ENCODE results near the gene TMEM123. TPM values are rescaled to one million over a fixed set of nuclear protein-coding genes. Genes with fewer than 3 reads are reported as not detected.

Gene TMEM123
- total and polyA plus RNA-seq, 2 of the 13 experiments (the other 11 are each of a cell fraction or from before 2014, with no cell fraction given), result 365 to 2,761 TPM

GRCh38 chr11:102464859-102465500, 12.4 kb upstream of the TMEM123 start:
- POLR2A ChIA-PET, result no interaction called here
- Histone ChIP-seq H3K27ac (ENCODE audit: extremely low read length, insufficient read depth, low read length) (no peak overlapping the region), H3K79me2 (ENCODE audit: insufficient read depth, low read length) (peaks cover 7% of the 10 kb centered on the region), H3K9ac (ENCODE audit: insufficient read depth, low read depth, low read length) (no peak overlapping the region), H3K9me3 (ENCODE audit: low read length) (no peaks in the 10 kb centered on the region), H4K20me1 (ENCODE audit: insufficient read depth, low read length) (no peaks in the 10 kb centered on the region), H3K27me3 (ENCODE audit: control insufficient read depth in 1 of 2, insufficient read depth in 2 of 2, low read length in 2 of 2) (no peaks in the 10 kb centered on the region), H3K36me3 (replicated peaks in 1 of 2; ENCODE audit: control insufficient read depth in 1 of 2, insufficient read depth in 2 of 2, low read length in 2 of 2) (no peaks in the 10 kb centered on the region), H2AFZ (ENCODE audit: low read length) (no peak overlapping the region), H3K4me3 (replicated peaks in 1 of 3; ENCODE audit: insufficient read depth in 1 of 3, low read depth in 2 of 3, low read length in 3 of 3) (no peak overlapping the region), H3K4me1 (ENCODE audit: insufficient read depth, low read length) (peaks cover 95% of the 10 kb centered on the region), H3K4me2 (ENCODE audit: low read depth, low read length) (no peak overlapping the region)
- FAIRE-seq (no peak), DNase-seq (ENCODE audit: low spot score) (no peak), ATAC-seq (no peak)
- CTCF ChIA-PET (ENCODE audit: low intra/inter-chr PET ratio, low total read pairs), result no interaction called here
- intact Hi-C loops (cut with micrococcal nuclease; ENCODE audit: unreplicated experiment) (no loop called here), in situ Hi-C loops (cut with HindIII; ENCODE audit: extremely low pct_ligation_motif_present, low pct_unique_long_range_greater_than_20kb) (no loop called here)
- no TSS peak for BruUV-seq (replicated peaks)
- 87% methylated on average over 3 of the region's 3 CpGs for WGBS (ENCODE audit: low lambda C conversion rate)
- TF ChIP-seq ZNF674 (CRISPR knock-in tag; IDR thresholded peaks at IDR 0.05; ENCODE audit: low read depth), result no peak
- TF ChIP-seq, protein P1, sequence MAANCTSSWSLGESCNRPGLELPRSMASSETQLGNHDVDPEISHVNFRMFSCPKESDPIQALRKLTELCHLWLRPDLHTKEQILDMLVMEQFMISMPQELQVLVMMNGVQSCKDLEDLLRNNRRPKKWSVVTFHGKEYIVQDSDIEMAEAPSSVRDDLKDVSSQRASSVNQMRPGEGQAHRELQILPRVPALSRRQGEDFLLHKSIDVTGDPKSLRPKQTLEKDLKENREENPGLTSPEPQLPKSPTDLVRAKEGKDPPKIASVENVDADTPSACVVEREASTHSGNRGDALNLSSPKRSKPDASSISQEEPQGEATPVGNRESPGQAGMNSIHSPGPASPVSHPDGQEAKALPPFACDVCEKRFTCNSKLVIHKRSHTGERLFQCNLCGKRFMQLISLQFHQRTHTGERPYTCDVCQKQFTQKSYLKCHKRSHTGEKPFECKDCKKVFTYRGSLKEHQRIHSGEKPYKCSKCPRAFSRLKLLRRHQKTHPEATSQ (CRISPR knock-in tag; IDR thresholded peaks at IDR 0.05; ENCODE audit: borderline replicate concordance), result no peak
- no peak for TF ChIP-seq NCOA2 (CRISPR knock-in tag; IDR thresholded peaks at IDR 0.05)
- TF ChIP-seq TFAP4 (IDR thresholded peaks at IDR 0.05; ENCODE audit: borderline replicate concordance, low read depth), result no peak
- TF ChIP-seq MIER2 (CRISPR knock-in tag; IDR thresholded peaks at IDR 0.05), result no peak
- no peak for TF ChIP-seq ZFP36 (IDR thresholded peaks at IDR 0.05; ENCODE audit: borderline replicate concordance, low read depth, low read length, partially characterized antibody)
- TF ChIP-seq KAT2B (IDR thresholded peaks at IDR 0.05; ENCODE audit: borderline replicate concordance, low read depth, low read length), result no peak
- TF ChIP-seq ZSCAN31 (CRISPR knock-in tag; IDR thresholded peaks at IDR 0.05; ENCODE audit: low read depth), result no peak
- TF ChIP-seq FOXK1 (CRISPR knock-in tag; IDR thresholded peaks at IDR 0.05; ENCODE audit: borderline replicate concordance, low read depth), result no peak
- no peak for TF ChIP-seq RFX1 (IDR thresholded peaks at IDR 0.05)
- TF ChIP-seq ZNF3 (CRISPR knock-in tag; IDR thresholded peaks at IDR 0.05), result no peak
- no peak for TF ChIP-seq ZNF574 (CRISPR knock-in tag; IDR thresholded peaks at IDR 0.05)
- TF ChIP-seq CC2D1A (CRISPR knock-in tag; IDR thresholded peaks at IDR 0.05), result no peak

Measured in HepG2 (cell line).